Lung (tissue), 12 donors: Measurements from ENCODE around the gene NPS. TPM values are rescaled to one million over a fixed set of nuclear protein-coding genes. Genes with fewer than 3 reads are reported as not detected.

Experiments used
- ATAC-seq: fragments of 200-7000 bp; cut with Tn5 transposase; one replicate; pipeline ENCODE4 v1.9.1; 2020; ENCODE audit warnings: moderate number of reproducible peaks; ENCODE audit not compliant: insufficient read depth, low FRiP score
- DNase-seq, 3 donors: peaks; one replicate each; pipeline ENCODE4 v3.0.0-alpha.2; 2013 to 2017
- H3K27ac ChIP-seq, 2 donors: one replicate each; pipeline ENCODE4 v1.5.1; 2013; ENCODE audit warnings: mild to moderate bottlenecking in 2 of 2, moderate library complexity in 2 of 2, control low read depth in 1 of 2, inconsistent platforms in 1 of 2, low read depth in 1 of 2, low read length in 1 of 2
- H3K27me3 ChIP-seq, 3 donors: one replicate each; pipeline ENCODE4 v1.5.1; 2013; ENCODE audit warnings: low read length in 2 of 3; ENCODE audit not compliant: control insufficient read depth in 3 of 3, insufficient read depth in 3 of 3
- H3K36me3 ChIP-seq, 4 donors: one replicate each; pipeline ENCODE4 v1.5.1; 2013; ENCODE audit warnings: low read length in 4 of 4, mild to moderate bottlenecking in 1 of 4, moderate library complexity in 1 of 4; ENCODE audit not compliant: control insufficient read depth in 4 of 4, insufficient read depth in 4 of 4
- H3K4me1 ChIP-seq, 5 donors: one replicate each; pipeline ENCODE4 v1.5.1; 2013; ENCODE audit warnings: low read length in 5 of 5, mild to moderate bottlenecking in 2 of 5, moderate library complexity in 1 of 5; ENCODE audit not compliant: control insufficient read depth in 5 of 5, insufficient read depth in 5 of 5
- H3K4me3 ChIP-seq: one replicate; pipeline ENCODE4 v1.5.1; 2013; ENCODE audit warnings: mild to moderate bottlenecking, control low read depth, moderate library complexity
- H3K9ac ChIP-seq, 2 donors: one replicate each; pipeline ENCODE4 v1.5.1; 2013; ENCODE audit warnings: low read length in 2 of 2, control low read depth in 1 of 2; ENCODE audit not compliant: insufficient read depth in 1 of 2
- H3K9me3 ChIP-seq, 4 donors: one replicate each; pipeline ENCODE4 v1.5.1; 2013; ENCODE audit warnings: low read length in 3 of 4, mild to moderate bottlenecking in 1 of 4, moderate library complexity in 1 of 4; ENCODE audit not compliant: control insufficient read depth in 4 of 4, insufficient read depth in 3 of 4
- WGBS, 2 donors: extraction: QIAGEN DNeasy Blood & Tissue Kit; methylation state at CpG; one replicate each; pipeline ENCODE4 v1.1.7; 2013; 5-methylcytosine and 5-hydroxymethylcytosine counted together
- polyA plus RNA-seq, 2 donors: library from polyadenylated mRNA; stranded (reverse); fragments of 200-250 nt; gene quantifications; one replicate each; pipeline ENCODE4 v1.2.1, GENCODE V29; 2013
- total RNA-seq, 2 donors: library from RNA; depleted of rRNA in 1 of 2; stranded (reverse); fragments of >200 nt in 1 of 2; gene quantifications; one replicate each; pipeline ENCODE4 v1.2.1, GENCODE V29; 2014 to 2021
- TF ChIP-seq, protein P1 (sequence below): IDR thresholded peaks from 2 replicates; pipeline ENCODE4 v1.5.1; 2012; ENCODE audit warnings: mild to moderate bottlenecking; ENCODE audit errors: control extremely low read depth, extremely low read depth
- donor health status: control.
- donor health status: control.
- donor health status: Bipolar disorder and iron deficiency.
- donor health status: healthy.
- donor health status: DM: yes; HTN: yes; CAD: no.

The NPS gene
- total and polyA plus RNA-seq, 4 donors = not detected

DNA sequence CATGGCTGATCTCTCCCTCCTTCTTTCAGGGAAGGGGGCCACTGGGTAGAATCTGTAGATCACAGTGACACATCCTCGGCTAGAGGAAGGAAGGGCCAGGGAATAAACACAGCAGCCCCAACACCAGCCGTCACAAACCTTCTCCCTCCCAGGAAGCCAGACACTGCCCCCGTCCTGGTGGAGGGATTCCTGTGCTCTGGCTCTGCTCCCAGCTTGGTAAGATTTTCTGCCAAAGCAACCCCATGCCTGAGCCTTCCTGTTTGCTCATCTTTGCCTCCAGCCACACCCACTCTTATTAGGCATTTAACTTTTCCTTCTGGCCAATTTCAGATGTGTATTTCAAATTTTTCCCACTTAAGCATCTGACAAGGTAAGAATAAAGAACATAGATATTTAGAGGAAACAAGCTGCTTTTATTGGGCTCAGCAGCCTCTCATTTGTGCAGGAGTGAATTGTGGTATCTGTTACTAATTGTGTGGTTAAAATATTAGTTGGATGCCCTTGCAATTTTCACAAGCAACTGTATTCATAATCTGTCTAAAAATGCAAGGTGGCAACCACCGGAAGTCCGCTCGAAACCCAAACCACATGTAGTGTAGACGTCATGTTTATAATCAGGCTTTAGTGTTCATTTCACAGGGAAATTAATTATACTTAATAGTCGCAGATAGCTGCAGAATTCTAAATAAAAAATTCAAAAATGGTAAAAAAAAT lies 13.2 kb upstream of the NPS start:
- 63 to 66% methylated on average over 8 of the region's 8 CpGs for WGBS, 2 donors

DNA sequence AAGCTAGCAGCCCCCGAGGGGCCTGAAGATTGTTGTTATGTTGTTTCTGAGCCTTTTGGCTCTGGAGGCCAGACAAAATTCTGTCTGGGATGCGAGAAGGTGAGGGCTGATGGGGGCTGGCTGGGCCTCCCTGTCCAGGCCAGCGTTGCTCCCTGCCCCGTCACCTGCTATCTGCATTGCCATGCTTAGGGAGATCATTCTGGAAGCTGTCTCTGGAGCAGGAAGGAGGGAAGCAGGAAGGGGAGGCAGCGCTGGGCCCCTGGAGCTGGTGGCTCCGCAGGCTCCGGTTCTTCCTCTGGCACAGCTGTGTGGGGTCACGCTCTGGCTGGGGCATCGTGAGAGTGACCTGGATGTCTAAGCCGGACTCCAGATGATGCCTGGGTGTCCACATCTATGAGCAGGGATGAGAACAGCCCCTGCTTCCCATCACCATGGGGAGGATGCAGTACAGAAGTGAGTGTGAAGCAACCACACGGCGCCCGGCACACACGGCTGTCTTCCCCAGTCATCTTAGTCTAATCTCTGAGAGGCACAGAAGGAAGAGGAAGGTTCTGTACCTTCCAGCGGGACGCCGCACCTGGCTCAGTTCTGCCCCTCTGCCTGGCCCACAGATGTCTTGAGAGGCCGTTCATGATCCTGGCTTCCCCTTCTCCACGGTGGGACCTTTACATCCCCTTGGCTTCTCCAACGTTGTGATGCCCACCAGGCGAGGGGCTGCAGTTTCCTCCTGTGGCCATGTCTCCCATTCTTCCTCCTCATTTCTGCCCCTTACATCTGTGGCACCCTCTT lies 11.9 kb upstream of the NPS start:
- no peaks in the 10 kb centered on the region for H3K27me3 ChIP-seq
- H3K9ac ChIP-seq = no peak overlapping the region
- WGBS, 2 donors = 82% methylated on average over 21 of the region's 21 CpGs
- H3K9me3 ChIP-seq = peaks cover 0 to 6% (median 0%) of the 10 kb centered on the region in 4 donors
- ATAC-seq = no peak
- no peak overlapping the region for H3K27ac ChIP-seq
- no peaks in the 10 kb centered on the region for H3K4me1 ChIP-seq
- TF ChIP-seq, protein P1, sequence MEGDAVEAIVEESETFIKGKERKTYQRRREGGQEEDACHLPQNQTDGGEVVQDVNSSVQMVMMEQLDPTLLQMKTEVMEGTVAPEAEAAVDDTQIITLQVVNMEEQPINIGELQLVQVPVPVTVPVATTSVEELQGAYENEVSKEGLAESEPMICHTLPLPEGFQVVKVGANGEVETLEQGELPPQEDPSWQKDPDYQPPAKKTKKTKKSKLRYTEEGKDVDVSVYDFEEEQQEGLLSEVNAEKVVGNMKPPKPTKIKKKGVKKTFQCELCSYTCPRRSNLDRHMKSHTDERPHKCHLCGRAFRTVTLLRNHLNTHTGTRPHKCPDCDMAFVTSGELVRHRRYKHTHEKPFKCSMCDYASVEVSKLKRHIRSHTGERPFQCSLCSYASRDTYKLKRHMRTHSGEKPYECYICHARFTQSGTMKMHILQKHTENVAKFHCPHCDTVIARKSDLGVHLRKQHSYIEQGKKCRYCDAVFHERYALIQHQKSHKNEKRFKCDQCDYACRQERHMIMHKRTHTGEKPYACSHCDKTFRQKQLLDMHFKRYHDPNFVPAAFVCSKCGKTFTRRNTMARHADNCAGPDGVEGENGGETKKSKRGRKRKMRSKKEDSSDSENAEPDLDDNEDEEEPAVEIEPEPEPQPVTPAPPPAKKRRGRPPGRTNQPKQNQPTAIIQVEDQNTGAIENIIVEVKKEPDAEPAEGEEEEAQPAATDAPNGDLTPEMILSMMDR = no peak
- no peaks in the 10 kb centered on the region for H3K36me3 ChIP-seq
- H3K4me3 ChIP-seq = no peak overlapping the region
- DNase-seq = no peak

More for the DNA sequence above, 13.2 kb upstream of the NPS start:
- Histone ChIP-seq H3K36me3 (no peaks in the 10 kb centered on the region), H3K4me3 (no peak overlapping the region), H3K27me3 (no peaks in the 10 kb centered on the region), H3K27ac (no peak overlapping the region), H3K9ac (no peak overlapping the region), H3K4me1 (no peaks in the 10 kb centered on the region), H3K9me3 (peaks cover 0 to 6% (median 0%) of the 10 kb centered on the region in 4 donors)
- TF ChIP-seq, protein P1 = no peak
- ATAC-seq = no peak
- DNase-seq = no peak

DNA sequence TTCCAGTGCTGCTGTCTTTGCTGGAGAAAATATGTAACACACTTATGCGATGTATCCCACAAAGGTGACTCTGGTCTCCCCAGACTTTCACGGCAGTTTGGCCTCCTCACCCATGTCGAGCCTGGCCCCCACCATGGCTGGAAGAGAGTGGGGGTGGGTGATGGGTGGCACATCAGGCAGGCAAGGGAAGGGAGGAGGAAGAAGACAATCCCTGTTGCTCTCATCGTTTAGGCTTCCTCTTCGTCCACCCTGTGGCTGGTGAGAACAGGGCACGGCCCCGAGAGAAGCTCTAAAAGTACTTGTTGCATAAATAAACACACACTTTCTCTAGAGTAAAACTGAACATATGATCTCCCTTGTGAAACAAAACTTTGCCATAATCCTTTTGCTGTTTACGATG lies 11.2 kb upstream of the NPS start:
- 80 to 81% methylated on average over 8 of the region's 8 CpGs for WGBS, 2 donors
- Histone ChIP-seq H3K36me3 (no peaks in the 10 kb centered on the region), H3K27me3 (no peaks in the 10 kb centered on the region), H3K4me1 (no peaks in the 10 kb centered on the region), H3K27ac (no peak overlapping the region), H3K4me3 (no peak overlapping the region), H3K9ac (no peak overlapping the region), H3K9me3 (peaks cover 0 to 6% (median 0%) of the 10 kb centered on the region in 4 donors)
- ATAC-seq = no peak
- TF ChIP-seq, protein P1 = no peak
- no peak for DNase-seq
